GM19397 (cell line): ENCODE results near the gene ADIPOQ.
A peak's percentile ranks its signal among the peaks of the same experiment; 100 is the strongest.
"Not testable (repeated sequence)": the region's sequence is repeated elsewhere in the genome, so short reads cannot be mapped to it uniquely, and the experiment has no call there.

Experiments used
- ATAC-seq: cut with Tn5 transposase; IDR thresholded peaks from one replicate; pipeline ENCODE4 v1.9.1; 2021; ENCODE audit warnings: mild to moderate bottlenecking, moderate library complexity; ENCODE audit not compliant: unreplicated experiment

The ADIPOQ gene

DNA sequence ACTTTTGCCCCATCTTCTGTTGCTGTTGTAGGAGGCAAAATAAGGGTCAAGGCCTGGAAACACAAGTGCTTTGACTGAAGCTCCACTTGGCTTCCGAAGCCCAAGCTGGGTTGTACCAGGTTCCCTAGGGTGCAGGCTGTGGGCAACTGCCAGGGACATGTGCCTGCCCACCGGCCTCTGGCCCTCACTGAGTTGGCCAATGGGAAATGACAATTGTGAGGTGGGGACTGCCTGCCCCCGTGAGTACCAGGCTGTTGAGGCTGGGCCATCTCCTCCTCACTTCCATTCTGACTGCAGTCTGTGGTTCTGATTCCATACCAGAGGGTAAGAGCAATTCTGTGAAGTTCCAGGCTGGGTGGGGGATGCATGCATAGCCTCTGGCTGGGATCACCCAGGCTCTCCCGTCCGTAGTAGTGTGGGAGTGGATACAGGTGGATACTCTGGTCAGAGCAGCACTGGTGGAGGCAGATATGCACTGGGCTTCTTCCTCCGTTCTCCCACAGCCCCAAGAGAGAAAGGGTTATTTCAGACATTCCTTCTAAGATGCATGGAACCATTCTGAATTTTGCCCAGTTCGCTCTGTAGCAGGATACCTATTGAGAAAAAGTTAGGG, at the start of gene ADIPOQ:
TSS of gene ADIPOQ (plus strand) at position 285 of the 613 bp plus-strand sequence. CDS start 10,349 bp downstream, outside the sequence.
- ATAC-seq = no peak

DNA sequence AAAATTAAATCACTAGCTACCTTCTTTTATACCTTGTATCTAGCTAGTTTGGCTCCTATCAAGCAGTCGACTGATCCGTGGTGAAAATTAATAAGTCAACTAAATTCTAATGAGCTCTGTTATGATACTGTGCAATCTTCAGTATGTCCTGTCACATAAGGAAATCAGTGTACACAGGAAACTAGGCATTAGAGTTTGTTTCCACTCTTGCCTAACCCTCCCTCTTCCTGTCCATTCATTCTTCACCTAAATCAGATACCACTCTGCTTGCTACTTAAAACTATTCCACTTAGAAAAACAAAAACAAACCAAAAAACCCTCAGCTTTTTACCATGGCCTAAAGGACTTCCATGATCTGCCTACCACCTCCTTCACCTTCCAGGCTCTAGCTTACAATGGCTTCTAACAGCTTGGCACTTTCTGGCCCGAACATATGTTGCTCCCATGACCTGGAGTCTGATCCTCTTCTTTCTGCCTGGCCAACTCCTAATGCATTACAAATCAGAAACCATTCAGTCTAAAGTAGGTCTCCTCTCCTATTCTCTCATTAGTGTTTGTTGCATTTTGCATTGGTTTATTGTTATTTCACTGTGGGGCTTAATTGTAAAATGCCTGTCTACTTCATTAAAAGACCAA, 44.2 kb upstream of the ADIPOQ start:
- no peak for ATAC-seq

DNA sequence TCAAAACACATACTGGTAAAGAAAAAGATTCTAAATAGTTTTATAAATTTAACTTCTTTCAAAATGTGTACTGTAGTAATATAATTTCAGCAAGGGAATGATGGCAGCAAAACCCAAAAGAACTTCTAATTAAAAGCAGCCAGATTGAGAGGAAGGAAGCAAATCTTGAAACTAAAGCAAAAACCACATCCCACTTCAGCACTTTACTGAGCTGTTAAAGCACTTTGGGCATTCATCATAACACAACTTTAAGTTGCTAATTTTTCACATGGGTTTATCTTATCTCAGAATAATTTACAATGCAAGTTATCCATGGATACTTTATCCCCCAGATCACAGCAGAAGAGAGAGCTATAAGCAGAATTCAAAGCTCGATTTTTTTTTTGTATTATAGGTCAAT, 42.2 kb upstream of the ADIPOQ start:
- ATAC-seq = no peak

DNA sequence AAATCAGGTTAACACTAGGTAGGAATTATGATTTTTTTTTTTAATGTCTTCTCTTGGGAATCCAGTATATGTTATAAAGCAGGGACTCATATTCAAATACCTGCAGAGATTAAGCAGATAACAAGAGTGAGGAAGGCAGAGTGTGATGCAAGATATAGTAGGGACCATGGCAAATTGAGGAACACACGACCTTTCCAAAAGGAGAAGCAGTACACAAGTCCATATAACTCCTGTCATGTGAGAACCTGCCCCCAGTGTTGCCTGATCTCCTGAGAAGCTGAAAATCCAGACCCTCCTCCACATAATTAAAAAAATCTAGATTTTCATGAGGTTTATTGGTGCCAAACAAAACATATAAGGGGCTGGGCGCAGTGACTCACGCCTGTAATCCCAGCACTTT, 39.8 kb upstream of the ADIPOQ start:
- ATAC-seq = no peak

DNA sequence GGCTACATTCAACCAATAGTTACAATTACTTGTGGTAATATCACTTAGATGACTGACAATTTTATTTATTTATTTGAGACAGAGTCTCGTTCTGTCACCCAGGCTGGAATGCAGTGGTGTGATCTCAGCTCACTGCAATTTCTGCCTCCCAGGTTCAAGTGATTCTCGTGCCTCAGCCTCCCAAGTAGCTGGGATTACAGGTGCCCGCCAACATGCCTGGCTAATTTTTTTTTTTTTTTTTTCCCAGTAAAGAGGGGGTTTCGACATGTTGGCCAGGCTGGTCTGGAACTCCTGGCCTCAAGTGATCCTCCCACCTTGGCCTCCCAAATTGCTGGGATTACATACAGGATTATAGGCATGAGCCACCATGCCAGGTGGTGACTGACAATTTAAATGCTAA, 39.1 kb upstream of the ADIPOQ start:
- ATAC-seq = not testable (repeated sequence)

DNA sequence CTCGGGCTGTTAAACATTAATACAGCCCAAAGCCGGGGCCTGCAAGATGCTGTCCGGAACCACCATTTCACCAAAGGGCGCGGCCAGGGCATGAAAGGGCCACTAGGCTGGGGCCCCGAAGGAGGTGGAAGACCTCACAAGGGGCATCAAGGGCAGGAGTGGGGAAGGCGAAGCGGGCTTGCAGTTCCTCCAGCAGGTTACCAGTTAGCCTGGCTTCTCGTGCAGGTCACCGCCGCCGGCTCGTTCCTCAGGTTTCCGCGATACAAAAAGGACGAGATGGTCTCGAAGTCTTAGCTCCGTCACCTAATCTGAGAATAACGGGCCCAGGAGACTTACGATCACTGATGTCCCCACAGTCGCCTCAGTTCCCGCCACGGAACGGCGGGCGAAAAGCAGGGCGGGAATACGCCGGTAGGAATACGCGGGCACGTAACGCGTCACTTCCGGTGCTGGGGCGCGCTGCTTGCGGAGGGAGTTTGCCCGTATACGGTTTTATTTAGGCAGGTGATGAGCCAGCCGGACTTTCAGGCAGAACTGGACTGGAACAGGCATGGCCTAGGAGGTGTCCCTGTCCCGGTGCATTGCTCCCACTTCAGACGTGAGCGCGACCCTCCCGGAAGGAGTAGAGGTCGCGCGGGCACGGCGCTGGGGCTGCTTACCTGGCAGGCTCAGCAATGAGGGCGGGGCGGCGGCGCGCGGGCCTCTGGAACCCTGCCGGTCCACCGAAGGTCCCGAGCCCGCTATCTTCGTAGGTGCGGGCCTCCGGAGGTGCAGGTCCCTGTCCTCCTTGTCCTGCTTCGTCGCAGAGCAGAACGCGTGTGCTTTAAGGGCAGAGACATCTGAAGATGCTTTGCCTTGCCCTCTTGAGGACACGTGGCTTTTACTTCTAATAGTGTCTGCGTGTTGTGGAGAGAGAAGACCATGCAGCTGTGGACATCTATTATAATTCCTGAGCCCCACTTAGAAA, 36.1 kb upstream of the ADIPOQ start, which contains the start of gene RFC4:
TSS of gene RFC4 (minus strand) at position 394 of the 967 bp plus-strand sequence. CDS start 1,769 bp downstream, outside the sequence.
- ATAC-seq = peak; percentile 90

DNA sequence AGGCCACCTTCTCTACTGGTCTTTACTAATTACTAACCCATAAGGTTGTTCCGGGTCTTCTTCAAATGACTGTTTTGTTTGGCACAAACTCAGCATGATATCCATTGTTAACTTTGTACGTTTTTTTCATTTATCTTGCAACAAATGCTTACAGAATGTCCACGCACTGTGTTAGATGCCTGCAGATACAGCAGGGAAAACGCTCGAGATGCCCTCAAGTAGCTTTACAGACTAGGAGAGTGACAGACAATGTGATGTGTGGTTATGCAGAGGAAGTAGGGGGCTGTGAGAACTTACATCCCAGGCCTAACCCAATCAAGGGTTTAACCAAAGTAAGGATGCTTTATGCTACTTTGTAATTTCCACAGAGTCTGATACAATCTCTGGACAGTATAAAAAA, 35.3 kb upstream of the ADIPOQ start:
- no peak for ATAC-seq

DNA sequence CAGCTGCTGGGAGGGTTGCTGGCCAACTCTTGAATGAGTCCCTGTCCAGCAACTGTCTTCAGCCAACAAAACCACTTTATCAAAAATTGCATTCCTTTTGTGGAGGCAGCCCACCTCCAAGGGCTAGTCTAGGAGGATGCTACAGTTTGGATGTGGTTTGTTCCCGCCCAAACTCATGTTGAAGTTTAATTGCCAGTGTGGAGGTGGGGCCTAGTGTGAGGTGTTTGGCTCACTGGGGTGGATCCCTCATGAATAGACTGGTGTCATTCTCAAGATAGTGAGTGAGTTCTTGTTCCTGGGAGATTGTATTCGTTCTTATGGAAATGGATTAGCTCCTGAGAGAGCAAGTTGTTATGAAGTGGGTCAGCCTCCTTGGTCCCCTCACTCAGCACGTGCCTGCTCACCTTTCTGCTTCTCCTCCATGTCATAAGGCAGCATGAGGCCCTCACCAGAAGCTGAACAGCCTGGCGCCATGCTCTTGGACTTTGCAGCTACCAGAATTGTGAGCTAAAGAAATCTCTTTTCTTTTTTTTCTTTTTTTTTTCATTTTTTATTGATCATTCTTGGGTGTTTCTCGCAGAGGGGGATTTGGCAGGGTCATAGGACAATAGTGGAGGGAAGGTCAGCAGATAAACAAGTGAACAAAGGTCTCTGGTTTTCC, 32.0 kb upstream of the ADIPOQ start:
- ATAC-seq = no peak

DNA sequence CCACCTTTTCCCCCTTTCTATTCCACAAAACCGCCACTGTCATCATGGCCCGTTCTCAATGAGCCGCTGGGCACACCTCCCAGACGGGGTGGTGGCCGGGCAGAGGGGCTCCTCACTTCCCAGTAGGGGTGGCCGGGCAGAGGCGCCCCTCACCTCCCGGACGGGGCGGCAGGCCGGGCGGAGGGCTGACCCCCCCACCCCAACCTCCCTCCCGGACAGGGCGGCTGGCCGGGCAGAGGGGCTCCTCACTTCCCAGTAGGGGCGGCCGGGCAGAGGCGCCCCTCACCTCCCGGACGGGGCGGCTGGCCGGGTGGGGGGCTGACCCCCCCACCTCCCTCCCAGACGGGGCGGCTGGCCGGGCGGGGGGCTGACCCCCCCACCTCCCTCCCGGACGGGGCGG, 31.2 kb upstream of the ADIPOQ start:
- not testable (repeated sequence) for ATAC-seq

DNA sequence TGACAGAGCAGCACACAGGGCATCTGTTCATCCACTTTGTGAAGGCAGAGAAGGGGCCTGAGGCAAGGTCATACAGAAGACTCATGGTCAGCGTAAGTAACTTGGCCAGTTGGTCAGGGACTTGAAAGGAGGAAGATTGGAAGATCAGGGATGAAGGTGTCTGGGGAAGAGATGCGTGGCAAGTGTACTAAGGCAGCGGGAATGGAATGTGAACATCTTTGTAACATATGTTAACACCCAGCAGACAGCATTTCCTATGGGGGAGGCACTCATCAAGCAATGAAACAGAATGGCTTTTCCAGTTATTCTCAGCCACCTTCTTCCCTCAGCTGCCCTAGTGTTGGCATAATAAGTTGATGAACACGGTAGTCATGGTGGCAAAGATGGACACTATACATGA, 28.4 kb upstream of the ADIPOQ start:
- no peak for ATAC-seq

DNA sequence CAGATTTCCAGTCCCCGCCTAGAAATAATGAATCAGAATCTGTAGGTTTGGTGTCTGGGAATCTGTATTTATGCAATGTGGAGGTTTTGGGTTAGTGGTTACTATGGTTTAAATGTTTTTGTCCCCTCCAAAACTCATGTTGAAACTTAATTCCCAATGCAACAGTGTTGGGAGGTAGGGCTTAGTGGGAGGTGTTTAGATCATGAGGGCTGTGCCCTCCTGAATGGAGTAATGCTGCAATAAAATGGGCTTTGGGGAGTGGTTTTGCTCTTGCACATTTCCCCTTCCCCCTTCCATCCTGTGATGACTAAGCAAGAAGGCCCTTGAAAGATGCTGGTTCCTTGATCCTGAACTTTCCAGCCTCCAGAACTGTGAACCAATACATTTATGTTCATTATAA, 27.1 kb upstream of the ADIPOQ start:
- no peak for ATAC-seq

DNA sequence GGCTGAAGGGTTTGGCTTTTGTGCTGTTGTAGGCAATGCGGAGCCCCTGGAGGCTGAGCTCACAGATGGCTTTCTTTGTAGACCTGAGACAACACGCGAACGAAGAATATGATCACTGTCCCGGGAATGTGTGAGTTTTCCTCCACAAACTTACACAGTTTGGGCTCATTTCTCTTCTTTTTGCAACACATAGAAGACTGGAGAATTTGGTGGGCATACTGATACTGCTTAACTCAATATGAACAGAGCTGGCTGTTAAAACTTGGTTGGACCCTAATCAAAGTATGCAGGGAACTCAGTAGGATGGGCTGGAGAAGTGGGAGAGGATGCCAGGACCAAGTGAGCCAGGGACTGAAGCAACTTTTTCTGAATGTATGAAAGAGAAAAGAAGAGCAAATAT, 24.0 kb upstream of the ADIPOQ start:
- ATAC-seq = no peak

DNA sequence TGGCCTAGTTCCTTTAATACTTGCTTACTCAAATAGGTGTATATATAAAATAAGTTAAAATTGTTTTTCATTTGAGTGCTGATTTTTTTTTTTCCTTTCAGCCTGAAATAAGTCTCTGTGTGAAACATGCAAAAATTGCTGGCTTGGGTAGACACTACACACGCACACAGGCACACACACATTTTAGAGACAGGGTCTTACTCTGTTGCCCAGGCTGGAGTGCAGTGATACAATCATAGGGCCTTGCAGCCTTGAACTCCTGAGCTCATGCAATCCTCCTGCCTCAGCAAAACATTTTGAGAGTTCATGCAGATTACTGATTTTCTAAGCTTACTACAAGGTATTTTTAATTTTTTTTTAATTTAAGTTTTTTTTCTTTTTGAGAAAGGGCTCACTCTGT, 23.6 kb upstream of the ADIPOQ start:
- no peak for ATAC-seq

DNA sequence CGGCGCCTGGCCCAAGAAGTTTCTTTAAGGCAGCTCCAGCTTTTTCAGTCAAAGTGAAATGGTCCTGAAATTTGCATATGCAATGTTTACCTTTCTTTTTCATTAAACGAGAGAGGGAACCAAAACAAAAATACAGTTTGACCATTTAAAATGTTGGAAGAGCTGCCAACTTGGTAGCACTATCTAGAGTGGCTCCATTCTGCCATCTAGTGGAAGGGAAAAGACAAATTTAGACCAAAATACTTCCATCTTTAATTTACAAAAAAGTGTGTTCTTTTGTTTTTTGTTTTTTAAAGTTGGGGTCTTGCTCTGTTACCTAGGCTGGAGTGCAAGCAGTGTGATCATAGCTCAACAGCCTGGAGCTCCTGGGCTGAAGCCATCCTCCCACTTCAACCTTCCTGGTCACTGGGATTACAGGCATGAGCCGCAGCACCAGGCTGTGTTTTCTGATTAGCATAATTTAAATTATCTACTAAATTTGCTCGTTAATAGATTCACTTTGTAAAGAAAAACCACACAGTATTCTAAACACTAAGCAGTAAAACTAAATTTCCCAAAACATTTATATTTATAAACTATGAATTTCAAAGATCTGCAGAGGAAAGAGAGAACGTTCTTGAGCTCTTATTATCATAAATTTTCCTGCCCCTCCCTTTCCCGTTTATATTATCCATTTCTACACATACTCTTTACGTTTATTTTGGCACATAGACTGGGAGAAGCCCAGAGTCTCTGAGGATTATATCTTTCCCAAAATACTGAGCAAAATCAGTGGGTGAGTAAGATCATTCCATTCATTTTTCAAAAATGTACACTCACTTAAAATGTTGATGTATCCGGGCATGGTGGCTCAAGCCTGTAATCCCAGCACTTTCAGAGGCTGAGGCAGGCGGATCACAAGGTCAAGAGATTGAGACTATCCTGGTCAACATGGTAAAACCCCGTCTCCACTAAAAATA, 20.8 kb upstream of the ADIPOQ start:
- no peak for ATAC-seq

DNA sequence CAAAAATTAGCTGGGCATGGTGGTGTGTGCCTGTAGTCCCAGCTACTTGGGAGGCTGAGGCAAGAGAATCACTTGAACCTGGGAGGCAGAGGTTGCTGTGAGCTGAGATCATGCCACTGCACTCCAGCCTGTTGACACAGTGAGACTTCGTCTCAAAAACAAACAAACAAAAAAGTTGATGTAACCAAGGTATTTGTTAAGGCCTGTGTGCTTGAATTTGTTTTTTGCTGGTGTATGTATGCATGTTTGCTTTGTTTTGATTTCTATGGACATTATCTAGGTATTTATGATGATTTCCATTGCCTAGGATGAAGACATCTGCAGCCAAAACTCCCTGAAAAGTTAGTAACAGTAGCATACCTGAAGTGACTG, 20.1 kb upstream of the ADIPOQ start:
- not testable (repeated sequence) for ATAC-seq

DNA sequence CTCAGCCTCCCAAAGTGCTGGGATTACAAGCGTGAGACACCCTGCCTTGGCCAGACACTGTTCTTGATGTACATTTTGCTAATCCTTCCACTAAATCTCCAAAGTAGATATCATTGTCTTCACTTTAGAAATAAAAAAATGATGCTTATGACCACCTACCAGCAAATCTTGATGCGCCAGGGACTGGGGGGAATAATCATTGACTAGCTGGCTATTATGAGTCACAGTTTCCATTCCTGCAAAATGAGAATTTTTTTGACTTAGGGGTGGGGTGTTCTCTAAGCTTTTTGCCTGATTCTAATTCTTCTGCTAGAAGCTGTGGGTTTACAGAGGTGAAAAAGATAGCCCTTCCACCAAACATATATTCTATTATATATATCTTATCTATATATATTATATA, 19.1 kb upstream of the ADIPOQ start:
- no peak for ATAC-seq

DNA sequence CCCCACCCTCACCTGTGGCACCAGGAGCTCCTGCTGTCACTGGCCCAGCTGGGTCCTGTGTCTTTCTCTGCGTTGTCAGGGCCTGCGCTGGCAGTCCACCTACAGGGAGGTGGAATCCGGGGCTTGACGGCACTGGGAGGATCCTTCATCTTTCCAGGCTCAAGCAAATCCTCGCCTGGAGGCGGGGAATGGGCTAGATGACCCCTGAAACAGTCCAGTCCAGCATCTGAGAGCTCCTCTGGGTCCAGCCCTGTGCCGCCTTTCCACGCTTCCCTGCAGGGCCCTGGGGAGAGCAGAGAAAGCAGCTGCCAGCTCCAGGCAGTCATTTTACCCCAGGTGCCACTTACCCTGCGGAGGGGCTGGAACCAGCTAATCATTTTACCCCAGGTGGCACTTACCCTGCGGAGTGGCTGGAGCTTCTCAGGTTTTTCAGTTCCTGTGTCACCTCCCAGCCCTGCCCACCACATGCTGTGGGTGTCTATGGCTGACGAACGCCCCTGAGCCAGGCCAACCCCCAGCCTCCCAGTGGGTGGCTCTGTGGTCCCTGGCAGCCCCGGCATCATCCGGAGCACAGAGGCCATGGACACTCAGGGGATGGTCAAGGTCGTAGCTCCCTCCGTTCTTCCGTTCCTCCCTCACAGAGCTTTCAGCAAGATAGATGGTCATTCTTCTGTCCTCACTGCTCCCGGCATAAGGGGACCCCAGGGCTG, 17.9 kb upstream of the ADIPOQ start:
- no peak for ATAC-seq

DNA sequence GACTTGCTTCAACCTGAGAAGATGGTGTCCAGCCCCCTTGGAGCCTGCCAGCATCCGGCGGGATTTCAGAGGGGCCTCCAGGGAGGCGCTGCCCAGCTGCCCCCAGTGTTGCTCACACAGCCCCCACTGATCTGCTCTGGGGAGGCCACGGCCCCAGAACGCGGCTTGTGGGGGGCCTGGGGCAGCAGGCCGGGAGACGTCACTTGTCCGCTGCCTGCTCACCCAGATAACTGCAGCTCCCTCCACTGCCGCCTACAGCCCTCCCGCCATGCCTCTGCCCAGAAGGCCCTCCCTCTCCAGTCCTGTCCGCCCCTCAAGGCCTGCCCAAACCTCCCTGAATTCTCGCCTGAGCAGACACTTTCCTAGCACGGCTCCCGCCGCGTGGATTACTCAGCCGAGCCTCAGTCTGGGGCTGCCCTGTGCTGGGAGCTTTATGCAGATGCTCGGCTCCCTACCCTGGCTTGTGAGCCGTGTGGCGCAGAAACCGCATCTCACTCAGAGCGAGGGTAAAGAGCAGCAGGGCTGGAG, 17.2 kb upstream of the ADIPOQ start:
- no peak for ATAC-seq

DNA sequence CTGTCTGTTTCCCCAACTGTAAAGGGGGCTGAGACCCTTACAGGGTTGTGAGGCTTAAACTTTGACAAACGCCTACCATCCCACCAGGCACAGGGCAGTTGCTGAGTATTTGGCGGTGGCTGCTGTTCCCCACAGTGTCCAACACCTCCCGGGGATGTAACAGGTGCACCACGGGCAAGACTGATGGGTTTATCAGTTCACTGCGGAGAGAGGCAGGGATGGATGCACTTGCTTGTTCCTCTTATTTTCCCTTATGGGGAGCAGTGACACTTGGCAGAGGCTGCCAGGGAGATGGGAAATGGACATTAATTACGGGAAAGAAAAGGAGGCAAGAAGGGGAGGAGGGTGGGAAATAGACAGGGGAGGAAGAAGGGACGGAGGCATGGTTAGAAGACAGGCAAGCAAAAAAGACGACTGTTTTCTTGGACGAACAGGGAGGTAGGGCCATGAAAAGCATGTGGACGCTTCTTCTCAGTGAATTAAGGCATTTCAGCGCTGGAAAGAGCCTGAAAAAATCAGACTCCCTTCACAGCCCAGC, 16.6 kb upstream of the ADIPOQ start:
- no peak for ATAC-seq
